GM19467 (cell line): ENCODE data around the gene C19orf44.

ENCODE experiments used
- ATAC-seq: cut with Tn5 transposase; IDR thresholded peaks from one replicate; pipeline ENCODE4 v1.9.1; 2021; ENCODE audit warnings: mild to moderate bottlenecking, moderate library complexity; ENCODE audit not compliant: unreplicated experiment

The C19orf44 gene

DNA sequence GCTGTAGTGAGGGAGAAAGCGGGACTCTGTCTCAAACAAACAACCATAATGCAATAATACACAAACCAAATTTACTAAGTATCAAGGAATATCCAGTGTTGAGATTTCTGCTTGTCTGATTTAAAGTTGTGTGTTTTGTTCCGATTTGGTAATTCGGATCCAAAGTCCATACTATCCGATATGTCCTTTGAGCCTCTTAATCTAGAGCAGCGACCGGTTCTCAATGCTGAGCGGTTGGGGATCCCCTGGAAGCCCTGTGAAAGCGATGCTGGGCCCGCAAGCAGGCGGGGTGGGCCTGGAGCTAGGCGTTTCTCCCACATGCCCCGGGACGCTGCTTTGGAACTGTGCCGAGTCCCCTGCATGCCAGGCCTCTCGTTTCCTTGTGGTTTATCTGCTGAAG is 20.2 kb downstream of the C19orf44 start:
- ATAC-seq, result no peak

DNA sequence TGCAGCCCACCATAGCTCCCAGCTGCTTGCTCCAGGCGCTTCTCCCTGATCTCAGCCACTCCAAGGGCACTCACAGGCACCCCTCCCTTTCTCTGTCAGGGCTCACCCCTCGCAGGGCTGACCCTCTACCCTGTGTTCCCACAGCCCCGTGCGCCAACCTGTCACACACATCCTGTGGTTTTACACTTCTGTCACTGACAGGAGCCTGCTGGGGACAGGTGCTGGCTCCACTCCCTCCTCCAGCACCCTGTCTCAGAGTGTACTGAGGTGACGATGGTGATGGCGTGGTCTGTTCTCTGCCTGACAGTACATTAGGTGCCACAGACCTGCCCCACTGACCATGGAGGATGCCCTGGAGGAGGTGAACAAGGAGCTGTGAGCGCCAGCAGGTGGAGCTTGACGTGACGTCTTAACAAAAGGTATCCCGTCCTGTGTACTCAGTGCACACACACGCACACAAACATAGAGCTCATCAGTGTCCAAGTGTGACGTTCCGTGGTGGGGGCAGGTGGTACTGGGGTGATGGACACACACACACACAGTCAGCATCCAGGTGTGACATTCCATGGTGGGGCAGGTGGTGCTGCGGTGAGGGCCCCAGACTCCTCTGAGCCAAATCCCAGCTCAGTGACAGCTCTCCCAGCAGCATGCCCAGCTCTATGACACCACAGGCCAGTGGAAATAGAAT is 20.9 kb downstream of the C19orf44 start:
- no peak for ATAC-seq

DNA sequence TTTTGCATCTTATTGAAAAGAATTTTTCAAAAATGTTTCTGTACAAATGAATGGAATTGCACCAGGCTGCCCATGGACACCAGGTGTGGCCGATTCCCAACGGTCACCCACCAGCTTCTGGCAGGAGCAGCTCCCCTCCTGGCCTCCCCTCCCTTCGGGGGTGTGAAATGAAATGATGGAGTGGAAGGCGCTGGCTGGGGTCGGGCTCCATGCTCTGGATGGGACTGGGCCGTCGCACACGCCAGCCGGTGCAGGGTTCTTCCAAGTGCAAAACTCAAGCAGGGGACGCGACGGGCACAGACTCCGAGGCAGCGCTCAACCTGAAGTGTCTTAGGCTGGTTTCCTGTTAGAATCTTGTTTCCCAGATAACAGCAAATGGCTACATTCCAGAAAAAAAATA is 21.9 kb downstream of the C19orf44 start:
- ATAC-seq, result no peak

DNA sequence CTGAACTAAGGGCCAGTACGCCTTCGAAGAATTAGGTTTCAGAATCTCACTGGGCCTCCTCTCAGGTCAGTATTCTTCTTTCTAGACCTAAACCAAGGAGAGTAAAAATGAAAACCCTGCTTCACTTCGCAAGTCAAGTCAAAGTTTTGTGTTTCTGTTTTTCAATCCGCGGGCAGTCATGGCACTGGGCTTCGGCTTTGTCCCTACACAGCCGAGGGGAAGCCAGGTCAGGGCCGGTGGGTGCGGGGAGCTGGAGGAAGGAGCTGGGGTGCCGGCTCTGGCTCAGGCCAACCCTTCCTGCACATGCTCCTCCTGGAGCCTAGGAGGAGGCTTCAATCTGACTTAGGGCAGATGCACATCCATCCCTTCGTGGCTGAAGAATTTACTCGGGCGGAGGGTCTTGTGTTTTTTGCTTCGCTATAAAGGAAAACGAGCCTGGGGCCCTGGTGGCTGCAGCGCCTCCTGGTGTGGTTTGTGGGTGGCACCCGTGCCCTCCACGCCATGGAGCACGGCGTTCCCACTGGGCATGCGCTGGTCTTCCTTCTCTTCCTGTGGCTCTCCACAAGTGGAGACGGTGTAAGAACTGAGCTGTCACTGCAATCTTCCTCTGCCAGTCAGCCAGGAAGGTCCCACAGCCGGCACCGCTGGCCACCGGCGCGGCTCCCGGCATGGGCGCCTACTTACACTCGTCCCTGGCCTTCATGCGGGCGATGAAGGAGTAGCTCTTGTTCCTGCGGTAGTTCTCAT is 22.5 kb downstream of the C19orf44 start:
- ATAC-seq, result no peak

DNA sequence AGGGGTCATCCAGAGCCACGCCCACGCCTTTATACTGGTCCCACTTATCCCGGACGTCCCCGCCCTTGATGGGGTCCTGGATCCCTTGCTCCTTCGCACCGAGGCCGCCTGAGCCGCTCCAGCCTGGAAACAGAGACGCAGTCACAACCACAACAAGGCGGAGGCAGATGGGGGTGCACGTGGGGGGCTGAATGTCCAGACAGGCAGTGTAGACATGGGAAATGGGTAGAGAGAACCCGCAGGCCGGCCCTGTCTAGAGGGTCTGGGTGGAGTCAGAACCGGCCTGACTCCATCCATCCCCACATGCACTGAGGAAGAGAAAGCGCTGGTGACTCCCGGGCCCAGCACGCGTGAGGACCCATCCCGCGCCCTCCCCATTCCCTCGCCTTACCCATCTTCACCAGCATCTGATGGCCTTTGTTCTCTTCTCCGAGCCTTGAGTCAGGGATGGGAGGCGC is 23.1 kb downstream of the C19orf44 start:
- ATAC-seq, result no peak

DNA sequence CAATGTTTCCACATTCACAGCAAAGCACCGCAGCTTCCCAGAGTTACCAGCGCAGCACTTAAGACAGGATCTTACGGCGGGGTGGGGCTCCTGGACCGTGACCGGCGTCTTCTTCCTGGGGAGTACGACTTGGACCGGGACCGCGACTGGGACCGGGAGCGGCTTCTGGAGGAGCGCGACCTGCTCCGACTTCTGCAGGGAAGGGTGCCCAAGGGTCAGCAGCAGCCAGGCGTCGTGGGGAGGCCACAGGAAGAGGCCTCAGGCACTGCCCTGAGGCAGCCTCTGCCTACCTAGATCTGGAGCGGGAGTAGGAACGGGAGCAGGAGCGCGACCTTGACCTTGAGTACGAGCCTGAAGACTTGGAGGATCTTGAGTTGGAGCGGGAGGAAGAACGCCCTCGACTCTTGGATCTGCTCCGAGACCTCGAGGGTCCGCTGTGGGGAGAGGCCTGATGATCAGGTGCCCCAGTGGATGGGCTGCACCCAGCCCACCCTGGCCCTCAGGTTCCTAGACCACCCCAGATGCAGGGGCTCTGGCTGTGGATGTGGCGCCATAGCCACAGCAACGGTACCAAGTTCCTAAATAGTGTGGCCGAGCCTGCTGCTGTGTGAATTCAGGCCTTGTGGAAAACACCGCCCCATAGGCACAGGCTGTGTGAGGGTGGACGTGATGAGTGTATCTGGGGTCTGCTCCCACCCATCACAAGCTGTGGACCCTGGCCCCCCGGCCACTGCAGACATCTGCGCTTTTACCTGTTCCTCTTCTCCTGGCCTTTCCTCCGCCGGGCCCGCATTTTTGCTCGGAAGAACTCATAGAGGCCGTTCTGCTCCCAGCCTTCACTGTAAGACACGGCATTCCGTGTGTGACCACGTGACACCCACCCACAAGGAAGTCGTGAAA is 24.1 kb downstream of the C19orf44 start:
- no peak for ATAC-seq

DNA sequence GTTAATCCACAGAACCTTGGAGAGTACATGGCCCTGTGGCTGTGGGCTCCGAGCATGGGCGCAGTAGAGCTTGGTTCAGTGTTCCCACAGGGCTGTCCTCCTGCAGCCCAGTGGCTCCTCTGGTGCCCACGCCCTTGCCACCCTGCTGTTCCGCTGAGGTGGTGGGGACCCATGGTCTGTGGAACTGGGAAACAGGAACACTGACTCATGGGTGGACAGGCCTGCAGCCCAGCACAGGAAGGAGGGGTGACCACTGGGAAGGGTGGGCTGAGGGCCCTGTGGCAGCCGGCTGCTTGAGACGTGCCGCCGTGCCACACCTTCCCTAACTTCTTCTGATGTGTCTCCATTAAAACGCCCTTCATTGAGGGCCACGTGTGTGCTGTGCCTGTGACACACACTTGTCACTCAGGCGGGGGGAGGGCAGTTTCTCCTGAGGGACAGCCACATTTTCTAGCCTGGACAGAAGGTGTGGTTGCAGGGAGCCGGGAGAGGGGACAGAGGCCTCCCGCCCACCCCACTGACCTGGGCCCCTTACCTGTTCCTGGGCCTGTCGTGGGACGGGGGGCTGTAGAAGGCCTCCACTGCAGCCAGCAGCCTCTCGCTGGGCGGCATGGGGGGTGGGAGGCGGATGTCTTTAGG is 24.9 kb downstream of the C19orf44 start:
- no peak for ATAC-seq

DNA sequence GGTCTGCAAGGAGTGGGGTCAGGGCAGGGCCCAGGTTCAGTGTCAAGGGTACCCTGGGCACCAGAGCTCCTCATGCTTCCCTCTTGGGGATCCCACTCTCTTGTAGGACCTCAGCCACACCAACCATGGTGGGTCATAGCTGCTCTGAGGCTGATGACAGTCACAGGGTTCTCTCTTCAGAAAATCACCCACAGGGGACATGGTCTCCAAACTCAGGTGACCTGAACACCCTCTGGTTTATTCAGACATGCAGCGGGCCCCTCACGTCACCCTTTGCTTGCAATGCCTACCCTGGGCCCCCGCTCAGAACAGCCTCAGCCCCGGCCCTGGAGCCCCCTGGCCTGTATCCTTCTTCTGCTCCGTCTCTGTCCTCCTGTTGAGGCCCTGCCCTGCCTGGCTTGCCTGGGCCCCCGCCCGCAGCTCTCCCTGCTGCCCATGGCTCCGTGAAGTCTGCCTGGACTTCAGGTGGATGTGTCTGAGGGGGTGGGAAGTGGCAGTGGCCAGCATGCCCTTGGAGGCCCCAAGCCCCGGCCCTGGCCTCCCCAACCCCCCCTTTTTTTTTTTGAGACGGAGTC is 25.6 kb downstream of the C19orf44 start:
- no peak for ATAC-seq

DNA sequence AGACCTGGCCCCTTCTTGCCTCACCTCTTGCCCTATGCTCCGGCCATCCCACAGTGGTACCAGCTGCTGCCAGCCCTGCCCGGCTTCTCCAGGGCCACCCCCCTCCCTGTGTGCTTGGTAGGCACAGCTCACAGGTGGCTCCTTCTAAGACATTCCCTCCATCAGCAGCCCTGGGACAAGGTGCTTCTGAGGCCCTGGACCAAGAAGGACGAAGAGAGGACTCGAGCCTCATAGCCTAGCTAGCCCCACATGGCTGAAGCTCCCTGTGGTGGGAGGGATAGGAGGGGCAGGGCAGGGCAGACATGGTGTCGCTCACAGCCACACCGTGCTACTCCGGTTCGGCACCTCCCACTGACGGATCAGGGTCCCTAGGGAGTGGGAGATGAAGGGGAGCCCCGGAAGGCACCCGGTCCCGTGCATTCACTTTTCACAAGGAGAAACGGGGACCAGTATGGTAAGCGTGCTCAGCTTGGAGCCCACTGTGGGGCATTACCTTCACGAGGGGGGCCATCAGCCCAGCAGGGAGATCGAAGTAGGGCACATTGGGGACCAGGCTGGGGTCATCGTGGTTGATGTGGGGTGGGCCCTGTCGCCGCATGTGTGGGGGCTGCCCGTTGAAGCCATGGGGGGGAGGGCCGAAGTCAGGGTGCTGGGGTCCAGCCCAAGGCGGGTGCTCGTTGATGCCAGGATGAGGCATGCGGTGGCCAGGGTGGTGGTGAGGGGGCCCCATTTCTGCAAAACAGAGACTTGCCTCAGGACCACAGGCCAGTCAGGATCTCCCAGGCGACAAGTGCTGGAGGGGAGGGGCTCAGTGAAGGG is 26.6 kb downstream of the C19orf44 start:
- ATAC-seq, result no peak

DNA sequence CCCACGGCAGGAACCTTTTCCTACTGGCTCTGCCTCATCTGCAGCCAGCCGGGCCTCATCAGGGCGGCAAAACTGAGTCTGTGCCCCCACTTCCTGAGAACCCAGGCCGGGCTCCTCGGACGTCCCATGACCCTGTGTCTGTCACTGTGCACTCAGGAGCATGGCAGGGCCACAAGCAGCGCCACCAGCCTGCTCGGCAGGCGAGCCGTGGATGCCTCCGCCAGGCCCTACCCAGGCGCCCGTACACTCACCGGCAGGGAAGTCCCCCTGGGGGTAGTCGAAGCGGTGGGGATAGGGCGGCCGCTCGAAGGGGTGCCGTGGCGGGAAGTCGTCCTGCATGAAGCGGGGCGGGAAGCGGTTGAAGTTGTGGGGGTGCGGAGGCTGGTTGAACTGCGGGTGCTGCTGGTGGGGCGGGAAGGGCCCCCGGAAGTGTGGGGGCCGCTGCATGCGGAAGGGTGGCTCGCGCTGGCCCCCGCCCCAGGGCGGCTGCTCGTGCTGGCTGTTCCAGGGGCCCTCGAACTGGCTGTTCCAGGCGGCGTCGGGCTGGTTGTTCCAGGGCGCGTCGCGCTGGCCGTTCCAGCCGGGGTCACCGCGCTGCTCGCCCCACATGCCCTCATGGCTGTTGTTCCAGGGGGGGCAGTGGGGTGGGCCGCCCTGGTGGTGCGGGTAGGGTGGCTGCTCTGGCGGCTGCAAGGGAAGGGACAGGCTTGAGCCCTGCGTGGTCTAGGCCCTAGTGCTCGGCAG is 29.0 kb downstream of the C19orf44 start:
- no peak for ATAC-seq

DNA sequence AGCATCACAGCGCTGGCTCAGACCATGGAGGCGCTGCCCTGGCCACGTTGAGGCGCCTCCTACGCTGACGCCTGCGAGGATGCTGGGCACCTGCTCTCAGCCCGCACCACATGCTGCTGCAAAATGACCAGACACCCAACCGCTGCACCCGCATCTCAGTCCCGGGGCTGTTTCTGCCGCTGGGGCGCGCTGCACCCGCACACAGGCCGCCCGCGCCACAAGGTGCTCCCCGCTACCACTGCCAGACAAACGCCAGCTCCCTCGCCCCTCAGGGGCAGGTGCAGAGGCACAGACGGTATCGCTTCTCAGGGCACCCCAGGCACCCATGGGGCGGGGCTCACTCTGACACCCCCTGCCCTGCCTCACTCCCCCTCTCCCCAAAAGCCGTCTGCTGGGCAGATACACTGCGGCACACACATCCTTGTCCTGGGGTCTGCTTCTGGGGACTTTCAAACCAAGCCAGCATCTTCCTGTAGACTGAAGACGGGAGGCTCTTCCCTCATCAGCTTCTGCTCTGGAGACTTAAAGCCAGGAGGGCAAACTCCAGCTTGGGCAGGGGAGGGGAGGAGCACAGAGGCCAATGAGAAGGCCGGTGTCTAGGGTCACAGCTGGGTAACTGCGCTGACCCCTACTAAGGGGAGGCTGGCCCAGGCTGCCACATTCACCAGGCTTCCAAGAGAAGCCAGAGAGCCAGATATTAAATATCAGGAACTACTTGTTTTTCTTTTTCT is 29.7 kb downstream of the C19orf44 start:
- ATAC-seq, result no peak

DNA sequence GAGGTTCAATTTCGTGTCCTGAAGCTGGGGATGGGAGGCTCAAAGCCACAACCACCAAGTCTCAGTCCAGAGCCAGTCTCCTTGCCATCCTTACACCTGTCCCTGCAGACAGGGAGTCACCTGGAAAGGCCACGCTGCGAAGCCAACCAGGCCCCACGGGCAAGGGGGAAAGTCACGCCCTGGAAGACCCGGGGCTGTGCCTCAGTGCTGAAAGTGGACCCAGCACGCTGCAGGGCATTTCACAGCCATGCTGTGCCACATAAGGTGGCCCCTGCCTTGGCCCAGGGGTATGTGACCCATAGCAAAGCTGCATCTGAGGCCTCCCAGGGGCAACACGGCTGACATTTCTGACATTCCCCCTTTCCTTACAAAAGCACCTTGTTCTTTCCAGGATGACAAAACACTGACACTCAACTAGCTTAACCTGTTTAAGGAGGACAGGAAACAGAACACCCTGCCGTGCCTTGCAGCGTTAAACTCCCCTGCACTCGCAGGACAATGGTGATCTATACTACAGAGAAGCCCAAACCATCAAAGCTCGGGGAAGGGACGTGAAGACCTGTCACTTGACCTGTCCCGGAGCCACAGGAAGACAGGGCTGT is 31.2 kb downstream of the C19orf44 start:
- ATAC-seq, result no peak

DNA sequence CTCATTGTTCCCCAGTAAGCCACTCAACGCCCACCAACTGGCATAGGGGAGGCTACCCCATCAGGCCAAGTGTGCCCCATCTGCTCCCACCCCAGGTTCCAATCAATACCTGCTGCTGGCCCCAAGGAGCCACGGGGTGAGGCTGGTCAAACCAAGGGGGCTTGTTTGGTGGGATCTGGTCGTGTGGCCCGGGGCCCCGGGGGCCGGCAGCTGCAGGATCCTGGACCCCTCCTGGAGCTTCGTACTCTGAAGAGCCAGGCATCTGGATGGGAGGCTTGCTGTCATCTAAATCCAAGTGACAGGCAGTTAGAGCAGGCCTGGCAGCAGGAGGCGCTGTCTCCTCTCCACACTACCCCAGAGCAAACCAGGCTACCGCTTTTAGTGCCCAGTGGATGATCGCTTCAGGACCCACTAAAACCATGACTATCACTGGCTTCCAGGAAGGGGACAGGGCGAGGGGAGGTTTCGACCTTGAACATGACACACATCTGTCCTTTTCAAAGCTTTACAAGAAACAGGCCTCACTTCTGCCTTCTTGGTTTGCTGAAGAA is 31.9 kb downstream of the C19orf44 start:
- ATAC-seq, result no peak

DNA sequence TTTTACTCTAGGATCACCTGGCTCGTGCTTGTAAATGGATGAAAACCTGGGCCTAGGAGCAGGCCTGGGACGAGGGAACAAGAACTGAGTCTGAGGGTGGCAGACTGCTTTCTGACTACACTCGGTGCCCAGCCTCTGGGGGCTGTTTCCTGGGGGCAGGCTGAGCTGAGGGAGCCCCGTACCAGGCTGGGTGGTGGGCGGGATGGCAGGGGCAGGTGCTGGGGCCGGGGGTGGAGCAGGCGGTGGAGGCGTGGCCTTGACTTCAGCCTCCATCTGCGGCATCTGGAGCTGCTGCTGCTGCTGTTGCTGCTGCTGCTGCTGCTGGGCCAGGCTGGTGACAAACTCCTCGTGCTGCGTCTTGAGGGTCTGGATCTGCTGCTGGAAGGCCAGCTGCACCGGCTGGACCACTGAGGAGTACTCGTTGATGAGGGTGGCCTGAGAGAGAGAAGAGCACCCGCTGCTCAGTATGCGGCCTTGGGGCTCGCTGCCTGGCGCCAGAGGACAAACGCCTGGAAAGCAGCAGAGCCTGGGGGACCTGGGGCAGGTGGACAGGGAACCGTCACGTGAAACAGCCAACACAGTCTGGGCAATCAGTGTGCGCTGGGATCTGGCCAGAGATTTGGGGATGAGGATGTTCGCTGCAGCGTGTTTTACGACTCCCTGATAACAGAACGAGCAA is 33.4 kb downstream of the C19orf44 start:
- ATAC-seq, result no peak

DNA sequence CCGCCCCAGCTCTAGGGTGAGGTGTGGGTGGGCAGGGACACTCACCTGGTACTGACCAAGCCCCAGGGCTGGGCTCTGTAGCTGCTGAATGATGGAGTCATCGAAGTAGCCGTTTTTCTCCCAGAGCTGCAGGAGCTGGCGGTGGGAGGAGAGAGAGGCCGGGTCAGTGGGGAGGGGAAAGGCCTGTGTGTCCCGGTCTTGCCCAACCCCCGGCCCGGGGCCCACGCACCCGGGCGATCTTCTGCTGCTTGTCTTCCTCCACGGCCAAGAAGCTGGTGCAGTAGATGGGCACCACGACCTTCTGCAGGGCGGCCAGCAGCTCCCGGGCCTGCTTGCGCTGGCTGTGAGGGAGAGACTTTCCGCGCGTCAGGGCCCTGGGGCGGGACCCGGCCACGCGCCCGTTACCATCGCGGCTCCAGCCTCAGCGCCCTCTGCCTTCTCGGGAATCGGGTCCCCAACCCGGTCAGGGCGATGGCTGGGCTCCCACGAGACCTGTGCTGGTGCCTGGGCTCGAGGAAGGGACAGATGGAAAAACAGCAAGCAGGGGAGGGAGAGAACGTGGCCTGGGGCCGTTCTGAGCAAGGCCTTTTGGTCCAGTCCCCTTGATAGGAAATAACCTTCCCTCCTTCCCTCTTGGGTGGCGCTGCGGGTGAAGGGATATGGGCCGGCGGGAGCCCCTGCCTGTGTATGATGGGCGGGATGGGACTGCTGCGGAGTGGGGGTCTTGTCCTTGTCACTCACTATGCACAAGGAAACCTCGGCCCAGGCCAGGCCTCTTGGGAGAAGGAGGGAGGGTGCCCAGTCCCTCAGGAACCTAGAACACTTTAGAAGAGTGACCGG is 34.6 kb downstream of the C19orf44 start:
- ATAC-seq, result no peak

DNA sequence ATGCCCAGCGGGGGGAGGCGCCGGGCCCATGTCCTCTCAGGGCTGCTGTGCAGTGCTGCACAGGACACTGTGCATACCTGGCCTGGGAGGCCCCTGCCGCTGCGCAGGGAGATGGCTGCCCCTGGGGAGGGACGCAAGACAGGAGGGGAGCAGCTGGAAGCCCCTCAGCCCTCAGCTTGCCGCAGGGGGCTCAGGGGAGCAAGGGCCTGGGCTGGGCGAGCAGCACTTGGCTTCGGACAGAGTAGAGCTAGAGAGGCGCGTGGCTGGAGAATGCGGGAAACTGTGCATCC is 35.1 kb downstream of the C19orf44 start:
- ATAC-seq, result no peak
